SIG-M5 treated with dmso at 0.1 percent for 504 hours (cell line): ENCODE results near the gene RAG1.

Experiments used
- DNase-seq: peaks from one replicate; lab custom pipeline; 2025; ENCODE audit not compliant: unreplicated experiment; lab: John Stamatoyannopoulos, UW

The RAG1 gene

DNA sequence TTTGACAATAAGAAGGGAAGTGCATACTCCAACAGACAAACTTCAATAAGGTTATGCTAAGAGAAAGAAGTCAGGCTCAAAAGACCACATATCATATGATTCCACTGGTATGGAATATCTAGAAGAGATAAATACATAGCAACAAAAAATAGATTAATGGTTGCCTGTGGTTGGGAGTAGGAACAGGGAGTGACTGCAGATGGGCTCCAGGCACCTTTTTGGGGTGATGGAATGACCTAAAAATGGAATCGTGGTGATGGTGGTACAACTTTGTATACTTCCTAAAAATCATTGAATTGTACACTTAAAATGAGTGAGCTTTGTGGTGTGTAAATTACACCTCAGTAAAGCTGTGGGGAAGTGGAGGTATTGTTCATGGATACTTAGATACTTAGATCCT is 59.2 kb downstream of the RAG1 start:
- no peak for DNase-seq

DNA sequence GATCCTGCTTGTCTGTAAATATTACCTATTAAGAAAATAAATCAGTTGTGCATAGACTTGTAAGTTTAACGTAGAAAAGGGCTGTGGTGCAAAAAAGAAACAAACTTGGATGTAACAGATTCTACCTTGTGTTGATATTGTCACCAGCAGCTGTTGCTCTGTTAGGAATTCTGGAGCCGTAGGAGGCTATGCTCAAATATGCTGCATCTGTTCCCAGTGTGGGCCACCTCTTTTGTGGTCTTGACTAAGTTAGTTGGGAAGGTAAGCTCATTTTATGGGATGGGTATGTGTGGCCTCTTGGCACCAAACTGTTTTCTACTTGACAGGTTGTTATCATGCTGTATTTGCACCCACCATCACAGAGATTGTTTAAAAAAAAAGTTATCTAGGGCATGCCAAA is 59.7 kb downstream of the RAG1 start:
- DNase-seq: no peak

DNA sequence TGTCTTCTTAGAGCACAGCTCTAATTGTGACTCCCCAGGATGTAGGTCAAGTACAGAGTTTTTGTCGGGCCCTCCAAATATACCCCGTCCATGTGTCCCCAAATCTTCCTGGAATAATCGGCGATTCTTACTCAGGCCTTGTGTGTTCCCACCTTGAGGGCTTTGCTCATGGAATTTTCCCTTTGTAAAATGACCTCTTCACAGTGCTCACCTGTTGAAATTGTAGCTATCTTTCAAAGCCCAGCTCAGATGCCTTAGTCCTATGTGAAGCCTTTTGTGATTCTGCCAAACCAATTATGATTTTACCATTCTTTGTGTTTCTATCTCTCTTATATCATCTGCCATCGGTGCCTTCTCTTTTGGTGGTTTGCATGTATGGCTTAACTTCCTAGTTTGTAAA is 60.3 kb downstream of the RAG1 start:
- no peak for DNase-seq

DNA sequence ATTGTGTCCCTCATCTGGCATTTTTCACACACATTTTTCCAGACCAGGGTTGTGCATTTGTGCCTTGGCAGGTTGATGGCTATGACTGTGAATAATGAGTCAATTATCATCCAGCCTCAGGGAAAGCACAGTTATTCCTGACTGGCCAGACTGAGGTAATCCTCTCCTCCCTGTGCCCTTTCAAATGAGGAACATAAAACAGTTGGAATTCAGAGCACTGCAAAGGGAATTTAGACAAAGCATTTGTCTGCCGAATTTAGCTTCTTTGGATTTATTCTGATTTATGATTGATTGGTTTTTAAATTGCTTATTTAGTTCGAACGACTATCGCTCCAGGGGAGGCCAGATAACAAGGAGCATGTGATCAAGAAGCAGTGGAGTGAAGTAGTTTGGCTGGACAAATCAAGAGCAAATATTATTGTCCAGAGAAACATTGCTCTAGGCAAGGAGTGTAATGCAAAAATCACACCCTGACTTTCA is 61.0 kb downstream of the RAG1 start:
- no peak for DNase-seq
